ENCODE results near the gene VSTM4. TPM values are rescaled to one million over a fixed set of nuclear protein-coding genes. Genes with fewer than 3 reads are reported as not detected.

Gene VSTM4
- total and polyA plus RNA-seq, 9 of the 15 experiments (the other 6 are each of a cell fraction or from before 2014, with no cell fraction given) = 1.0 to 7.9 (median 3.0) TPM

- TF ChIP-seq CEBPG (CRISPR knock-in tag; IDR thresholded peaks at IDR 0.05) = peak; percentile 63
- peak in 1 of 2 experiments; percentile 59; a peak in 1 of 4 replicates for TF ChIP-seq CEBPG (tag; conservative IDR thresholded peaks at IDR 0.05 in 1 of 2, IDR thresholded peaks at IDR 0.05 in 1 of 2)
- no peak for TF ChIP-seq ZNF121 (CRISPR knock-in tag; conservative IDR thresholded peaks at IDR 0.05)
- no peak for TF ChIP-seq SMARCE1 (IDR thresholded peaks at IDR 0.05)
- TF ChIP-seq TEAD4 (IDR thresholded peaks at IDR 0.05; ENCODE audit: low read length) = no peak
- no peak for TF ChIP-seq TEAD4 (CRISPR knock-in tag; IDR thresholded peaks at IDR 0.05; ENCODE audit: borderline replicate concordance)
- TF ChIP-seq ZBED1 (IDR thresholded peaks at IDR 0.05) = no peak
- TF ChIP-seq SRSF7 (optimal IDR thresholded peaks at IDR 0.05; ENCODE audit: low read depth, low read length) = no peak
- 0 out of 4 replicates have a peak, but pooled peaks of 1 of the 2 experiments have one; percentile 8 for TF ChIP-seq TBL1XR1 (IDR thresholded peaks at IDR 0.05; ENCODE audit: low read length in 2 of 2)
- TF ChIP-seq ZNF778 (CRISPR knock-in tag; IDR thresholded peaks at IDR 0.05) = no peak
- no peak for TF ChIP-seq NFRKB (IDR thresholded peaks at IDR 0.05; ENCODE audit: low read depth)
- TF ChIP-seq ZFX (CRISPR knock-in tag; IDR thresholded peaks at IDR 0.05) = no peak
- no peak for TF ChIP-seq ZNF830 (CRISPR knock-in tag; IDR thresholded peaks at IDR 0.05)
- no peak for TF ChIP-seq ZBTB5 (IDR thresholded peaks at IDR 0.05)
- peak; percentile 54 for TF ChIP-seq NFXL1 (CRISPR knock-in tag; IDR thresholded peaks at IDR 0.05)
- no peak for TF ChIP-seq RB1 (IDR thresholded peaks at IDR 0.05; ENCODE audit: low read depth)
- no peak for TF ChIP-seq MYBL2 (IDR thresholded peaks at IDR 0.05; ENCODE audit: low read depth)
- TF ChIP-seq MYBL2 (CRISPR knock-in tag; IDR thresholded peaks at IDR 0.05; ENCODE audit: borderline replicate concordance) = no peak
- TF ChIP-seq, protein P1, sequence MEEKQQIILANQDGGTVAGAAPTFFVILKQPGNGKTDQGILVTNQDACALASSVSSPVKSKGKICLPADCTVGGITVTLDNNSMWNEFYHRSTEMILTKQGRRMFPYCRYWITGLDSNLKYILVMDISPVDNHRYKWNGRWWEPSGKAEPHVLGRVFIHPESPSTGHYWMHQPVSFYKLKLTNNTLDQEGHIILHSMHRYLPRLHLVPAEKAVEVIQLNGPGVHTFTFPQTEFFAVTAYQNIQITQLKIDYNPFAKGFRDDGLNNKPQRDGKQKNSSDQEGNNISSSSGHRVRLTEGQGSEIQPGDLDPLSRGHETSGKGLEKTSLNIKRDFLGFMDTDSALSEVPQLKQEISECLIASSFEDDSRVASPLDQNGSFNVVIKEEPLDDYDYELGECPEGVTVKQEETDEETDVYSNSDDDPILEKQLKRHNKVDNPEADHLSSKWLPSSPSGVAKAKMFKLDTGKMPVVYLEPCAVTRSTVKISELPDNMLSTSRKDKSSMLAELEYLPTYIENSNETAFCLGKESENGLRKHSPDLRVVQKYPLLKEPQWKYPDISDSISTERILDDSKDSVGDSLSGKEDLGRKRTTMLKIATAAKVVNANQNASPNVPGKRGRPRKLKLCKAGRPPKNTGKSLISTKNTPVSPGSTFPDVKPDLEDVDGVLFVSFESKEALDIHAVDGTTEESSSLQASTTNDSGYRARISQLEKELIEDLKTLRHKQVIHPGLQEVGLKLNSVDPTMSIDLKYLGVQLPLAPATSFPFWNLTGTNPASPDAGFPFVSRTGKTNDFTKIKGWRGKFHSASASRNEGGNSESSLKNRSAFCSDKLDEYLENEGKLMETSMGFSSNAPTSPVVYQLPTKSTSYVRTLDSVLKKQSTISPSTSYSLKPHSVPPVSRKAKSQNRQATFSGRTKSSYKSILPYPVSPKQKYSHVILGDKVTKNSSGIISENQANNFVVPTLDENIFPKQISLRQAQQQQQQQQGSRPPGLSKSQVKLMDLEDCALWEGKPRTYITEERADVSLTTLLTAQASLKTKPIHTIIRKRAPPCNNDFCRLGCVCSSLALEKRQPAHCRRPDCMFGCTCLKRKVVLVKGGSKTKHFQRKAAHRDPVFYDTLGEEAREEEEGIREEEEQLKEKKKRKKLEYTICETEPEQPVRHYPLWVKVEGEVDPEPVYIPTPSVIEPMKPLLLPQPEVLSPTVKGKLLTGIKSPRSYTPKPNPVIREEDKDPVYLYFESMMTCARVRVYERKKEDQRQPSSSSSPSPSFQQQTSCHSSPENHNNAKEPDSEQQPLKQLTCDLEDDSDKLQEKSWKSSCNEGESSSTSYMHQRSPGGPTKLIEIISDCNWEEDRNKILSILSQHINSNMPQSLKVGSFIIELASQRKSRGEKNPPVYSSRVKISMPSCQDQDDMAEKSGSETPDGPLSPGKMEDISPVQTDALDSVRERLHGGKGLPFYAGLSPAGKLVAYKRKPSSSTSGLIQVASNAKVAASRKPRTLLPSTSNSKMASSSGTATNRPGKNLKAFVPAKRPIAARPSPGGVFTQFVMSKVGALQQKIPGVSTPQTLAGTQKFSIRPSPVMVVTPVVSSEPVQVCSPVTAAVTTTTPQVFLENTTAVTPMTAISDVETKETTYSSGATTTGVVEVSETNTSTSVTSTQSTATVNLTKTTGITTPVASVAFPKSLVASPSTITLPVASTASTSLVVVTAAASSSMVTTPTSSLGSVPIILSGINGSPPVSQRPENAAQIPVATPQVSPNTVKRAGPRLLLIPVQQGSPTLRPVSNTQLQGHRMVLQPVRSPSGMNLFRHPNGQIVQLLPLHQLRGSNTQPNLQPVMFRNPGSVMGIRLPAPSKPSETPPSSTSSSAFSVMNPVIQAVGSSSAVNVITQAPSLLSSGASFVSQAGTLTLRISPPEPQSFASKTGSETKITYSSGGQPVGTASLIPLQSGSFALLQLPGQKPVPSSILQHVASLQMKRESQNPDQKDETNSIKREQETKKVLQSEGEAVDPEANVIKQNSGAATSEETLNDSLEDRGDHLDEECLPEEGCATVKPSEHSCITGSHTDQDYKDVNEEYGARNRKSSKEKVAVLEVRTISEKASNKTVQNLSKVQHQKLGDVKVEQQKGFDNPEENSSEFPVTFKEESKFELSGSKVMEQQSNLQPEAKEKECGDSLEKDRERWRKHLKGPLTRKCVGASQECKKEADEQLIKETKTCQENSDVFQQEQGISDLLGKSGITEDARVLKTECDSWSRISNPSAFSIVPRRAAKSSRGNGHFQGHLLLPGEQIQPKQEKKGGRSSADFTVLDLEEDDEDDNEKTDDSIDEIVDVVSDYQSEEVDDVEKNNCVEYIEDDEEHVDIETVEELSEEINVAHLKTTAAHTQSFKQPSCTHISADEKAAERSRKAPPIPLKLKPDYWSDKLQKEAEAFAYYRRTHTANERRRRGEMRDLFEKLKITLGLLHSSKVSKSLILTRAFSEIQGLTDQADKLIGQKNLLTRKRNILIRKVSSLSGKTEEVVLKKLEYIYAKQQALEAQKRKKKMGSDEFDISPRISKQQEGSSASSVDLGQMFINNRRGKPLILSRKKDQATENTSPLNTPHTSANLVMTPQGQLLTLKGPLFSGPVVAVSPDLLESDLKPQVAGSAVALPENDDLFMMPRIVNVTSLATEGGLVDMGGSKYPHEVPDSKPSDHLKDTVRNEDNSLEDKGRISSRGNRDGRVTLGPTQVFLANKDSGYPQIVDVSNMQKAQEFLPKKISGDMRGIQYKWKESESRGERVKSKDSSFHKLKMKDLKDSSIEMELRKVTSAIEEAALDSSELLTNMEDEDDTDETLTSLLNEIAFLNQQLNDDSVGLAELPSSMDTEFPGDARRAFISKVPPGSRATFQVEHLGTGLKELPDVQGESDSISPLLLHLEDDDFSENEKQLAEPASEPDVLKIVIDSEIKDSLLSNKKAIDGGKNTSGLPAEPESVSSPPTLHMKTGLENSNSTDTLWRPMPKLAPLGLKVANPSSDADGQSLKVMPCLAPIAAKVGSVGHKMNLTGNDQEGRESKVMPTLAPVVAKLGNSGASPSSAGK (IDR thresholded peaks at IDR 0.05) = peak; percentile 58; the same call in 1 of the 2 replicates
Observed at GRCh38 chr10:49153971-49154370, 38.6 kb upstream of the VSTM4 start (continued).
